Measurements from ENCODE around the gene ASIC5.
A peak's percentile ranks its signal among the peaks of the same experiment; 100 is the strongest.
"Not testable (repeated sequence)": the region's sequence is repeated elsewhere in the genome, so short reads cannot be mapped to it uniquely, and the experiment has no call there.

Gene ASIC5

GRCh38 chr4:155799794-155800123 lies 66.3 kb downstream of the ASIC5 start:
- no peak for DNase-seq

DNA sequence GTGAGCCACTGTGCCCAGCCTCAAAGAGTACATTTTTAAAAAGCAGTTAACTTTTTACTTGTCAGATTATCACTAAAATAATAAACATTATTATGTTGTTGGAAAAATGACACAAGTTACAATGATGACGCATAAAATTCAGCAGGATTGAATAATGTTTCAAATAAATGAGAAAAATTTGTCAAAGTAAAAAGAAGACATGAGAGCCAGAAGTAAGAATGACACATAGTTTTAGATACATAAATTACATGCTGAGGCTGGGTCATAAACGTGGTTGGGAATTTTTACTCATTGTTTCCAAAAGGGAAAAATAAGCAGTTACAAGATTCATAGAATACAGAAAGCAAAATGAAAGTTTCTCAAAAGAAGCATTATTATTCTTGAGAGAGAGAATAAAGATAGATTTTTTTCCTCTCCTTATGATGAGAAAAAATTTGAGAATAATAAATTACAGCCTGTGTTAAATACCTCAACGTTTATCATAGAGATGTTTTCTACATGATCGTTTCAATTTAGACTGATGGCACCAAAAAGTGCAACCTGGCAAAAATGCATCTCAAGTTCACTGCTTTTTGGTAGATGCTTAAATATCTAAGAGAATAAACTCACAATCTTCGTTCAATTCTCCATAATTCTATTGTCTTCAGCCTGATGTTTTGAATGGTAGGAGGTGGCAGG lies 66.8 kb downstream of the ASIC5 start:
- DNase-seq: peak; percentile 53

DNA sequence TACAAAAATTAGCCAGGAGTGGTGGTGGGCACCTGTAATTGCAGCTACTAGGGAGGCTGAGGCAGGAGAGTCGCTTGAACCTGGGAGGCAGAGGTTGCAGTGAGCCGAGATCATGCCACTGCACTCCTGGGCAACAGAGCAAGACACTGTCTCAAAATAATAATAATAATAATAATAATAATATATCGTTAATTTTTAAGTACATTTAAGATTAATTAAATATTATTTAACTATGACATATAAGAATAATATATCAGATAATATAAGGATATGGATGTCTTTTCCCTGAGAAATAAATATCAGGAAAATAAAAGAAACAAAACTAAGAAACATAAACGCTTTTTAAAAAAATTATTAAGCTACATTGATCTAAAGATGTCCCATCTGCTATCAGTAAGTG lies 68.5 kb downstream of the ASIC5 start:
- not testable (repeated sequence) for DNase-seq

DNA sequence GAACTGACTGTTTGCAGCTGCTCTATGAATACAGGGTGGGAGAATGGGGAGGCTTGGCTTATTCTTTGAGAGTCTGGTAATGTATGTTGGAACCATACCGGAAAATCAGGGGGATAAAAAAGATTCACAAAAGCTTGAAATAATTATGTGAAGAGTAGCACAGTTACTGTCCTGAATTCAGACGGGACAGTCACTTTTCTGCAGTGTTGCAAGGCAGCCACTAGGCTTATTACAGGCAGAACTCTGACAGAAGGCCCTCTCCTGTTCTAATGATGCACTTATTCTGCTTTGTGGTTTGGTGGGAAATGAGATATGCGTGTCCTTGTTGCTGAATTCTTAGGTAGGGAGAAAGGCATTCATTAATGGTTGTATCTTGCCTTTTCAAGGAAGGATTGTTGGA lies 70.1 kb downstream of the ASIC5 start:
- DNase-seq: peak; percentile 72

DNA sequence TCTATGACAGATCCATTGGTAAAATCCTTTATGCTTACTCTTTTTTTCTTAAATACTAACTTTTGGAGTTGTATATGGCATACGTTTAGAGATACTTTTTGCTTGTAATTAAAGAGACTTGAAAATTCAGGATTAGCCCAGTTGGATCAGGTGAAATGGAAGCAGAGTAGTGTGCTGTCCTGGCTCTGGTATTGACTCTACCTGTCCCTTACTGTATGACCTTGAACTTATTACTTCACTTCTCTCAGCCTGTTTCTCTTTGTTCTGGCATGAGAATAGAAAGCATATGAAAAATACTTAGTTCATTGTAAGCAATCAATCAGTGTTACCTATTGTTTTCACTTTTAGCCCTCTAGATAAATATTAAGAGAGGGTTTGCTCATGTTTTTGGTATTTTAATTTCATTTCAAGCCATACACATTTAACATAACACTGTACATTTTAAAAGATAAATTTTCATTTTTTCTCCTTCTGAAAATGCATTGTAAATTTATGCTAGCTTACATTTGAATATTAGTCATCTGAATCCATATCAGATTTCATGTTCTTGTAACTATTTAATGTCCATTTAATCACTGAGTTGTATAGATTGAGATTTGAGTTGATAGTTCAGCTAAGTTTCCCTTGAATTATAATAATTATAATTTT lies 71.4 kb downstream of the ASIC5 start:
- DNase-seq: no peak

DNA sequence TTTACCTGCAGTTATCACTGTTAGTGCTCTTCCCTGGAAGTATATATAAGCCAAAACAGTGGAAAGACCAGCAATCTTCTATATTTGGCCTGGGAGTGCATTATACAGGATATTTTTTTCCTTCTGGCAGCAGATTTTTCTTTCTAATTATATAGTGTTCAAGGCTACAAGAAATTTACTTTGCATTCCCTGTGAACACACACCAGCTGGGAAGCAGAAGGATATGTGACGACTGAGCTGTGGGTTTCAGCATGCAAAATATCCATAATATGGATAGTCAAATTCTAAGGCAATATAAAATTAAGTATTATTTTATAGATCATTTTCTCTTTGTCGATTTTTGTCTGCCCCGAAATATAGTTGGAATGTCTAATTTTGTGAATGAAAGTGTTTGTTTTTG lies 76.1 kb downstream of the ASIC5 start:
- DNase-seq: no peak

DNA sequence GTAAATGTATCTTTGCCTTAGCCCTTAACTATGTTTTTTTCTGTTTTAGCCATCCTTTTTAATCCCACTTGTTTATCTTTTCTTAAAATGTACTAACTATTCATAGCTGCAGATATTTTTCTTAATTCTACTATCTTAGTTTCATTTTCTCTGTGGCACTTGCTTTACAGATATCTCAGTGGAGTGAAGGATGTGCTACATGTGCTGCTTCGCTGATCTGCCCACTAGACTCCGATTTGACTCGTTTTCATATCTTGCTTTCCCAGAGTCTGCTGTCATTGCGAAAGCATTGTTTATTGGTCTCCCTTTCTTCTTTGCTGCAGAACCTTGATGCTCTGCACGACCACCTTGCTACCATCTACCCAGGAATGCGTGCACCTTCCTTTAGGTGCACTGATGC lies 76.7 kb downstream of the ASIC5 start:
- DNase-seq: no peak

- DNase-seq: peak; percentile 65
Observed at GRCh38 chr4:155787113-155787710, 78.9 kb downstream of the ASIC5 start.

GRCh38 chr4:155785828-155786227 lies 80.2 kb downstream of the ASIC5 start:
- DNase-seq: no peak

- no peak for DNase-seq
Observed at GRCh38 chr4:155784637-155785036, 81.4 kb downstream of the ASIC5 start.

- DNase-seq: no peak
Observed at GRCh38 chr4:155781249-155781831, 84.7 kb downstream of the ASIC5 start.

DNA sequence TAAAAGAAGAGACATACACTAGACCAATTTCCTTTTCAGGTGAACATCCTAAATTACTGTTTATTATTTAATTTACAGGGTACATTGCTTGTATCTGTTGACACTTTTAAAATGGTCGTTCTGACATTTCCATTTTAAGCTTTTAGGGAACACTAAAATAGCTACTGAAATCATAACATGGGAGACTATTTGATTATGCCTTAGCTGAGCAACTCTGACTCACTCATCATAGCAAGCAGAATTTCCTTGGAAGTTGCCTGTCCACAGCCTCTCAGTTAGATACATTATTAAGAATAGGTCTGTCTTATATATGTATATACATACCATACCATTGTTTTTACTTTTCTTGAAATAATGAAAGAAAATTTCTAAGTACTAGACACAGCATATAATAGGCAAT lies 85.3 kb downstream of the ASIC5 start:
- no peak for DNase-seq

Measured in fibroblast of skin of abdomen (primary cell).